ENCODE data around the gene INTS11.

DNA sequence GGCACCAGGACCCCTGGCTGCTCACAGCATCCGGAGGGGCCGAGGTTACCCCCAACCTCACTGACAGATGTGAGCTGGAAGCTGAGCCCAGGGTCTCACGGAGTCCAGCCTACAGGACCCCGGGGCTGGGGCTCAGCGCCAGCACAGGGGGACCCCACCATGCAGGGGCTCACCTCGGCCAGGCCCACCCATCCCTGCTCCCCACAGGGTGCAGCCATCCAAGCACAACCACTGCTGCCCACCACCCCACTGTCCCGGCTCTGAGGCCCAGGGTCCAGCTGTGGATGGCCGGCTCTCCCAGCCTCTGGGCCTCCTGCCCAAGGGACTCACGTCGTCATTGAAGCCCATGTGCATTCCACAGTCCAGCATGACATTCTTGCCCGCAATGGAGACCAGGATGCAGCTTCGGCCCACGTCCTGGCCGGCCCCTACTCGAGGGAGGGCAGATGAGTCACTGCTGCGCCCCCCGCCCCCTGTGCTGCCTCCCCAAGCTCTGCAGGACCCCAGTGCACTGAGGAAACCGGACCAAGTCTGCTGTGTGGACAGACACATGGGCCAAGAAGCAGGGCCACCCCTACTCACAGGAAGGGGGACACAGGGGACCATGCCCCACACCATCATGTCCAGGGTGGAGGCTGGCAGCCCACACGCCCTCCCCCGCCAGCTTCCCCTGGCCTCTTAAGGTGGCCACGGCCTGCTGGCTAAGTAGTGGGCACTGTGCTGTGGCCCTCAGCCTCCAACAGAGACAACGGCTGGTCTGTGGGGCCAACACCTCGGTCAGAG lies 3.6 kb downstream of the INTS11 start:
- TF ChIP-seq CTCF (conservative IDR thresholded peaks at IDR 0.05; ENCODE audit: low read depth in 2 of 2) (no peak), REST (IDR thresholded peaks at IDR 0.05; ENCODE audit: unreplicated experiment) (no peak)

All from GM23338 (cell line).